AG04449 (cell line): ENCODE results near the gene RARB.

Experiments
- CTCF ChIA-PET: fragments of 350-600 bp; formaldehyde crosslinking; extraction: SDS; loops from one replicate; lab custom pipeline; 2021; ENCODE audit warnings: antibody characterized with exemption; lab: Yijun Ruan, JAX
- POLR2A ChIA-PET: fragments of 400-600, 350-600 bp; formaldehyde crosslinking; extraction: SDS; loops from one replicate; lab custom pipeline; 2020; ENCODE audit warnings: antibody characterized with exemption, inconsistent platforms; lab: Yijun Ruan, JAX
- DNase-seq: peaks from one replicate; pipeline ENCODE4 v3.0.0-alpha.2; 2010; ENCODE audit warnings: low read depth, low spot score
- H3K4me3 ChIP-seq: 2 replicates; pipeline ENCODE4 v1.5.1; 2011; ENCODE audit warnings: low read depth, mild to moderate bottlenecking, control low read depth, low read length
- TF ChIP-seq, protein P1 (sequence below): IDR thresholded peaks from one replicate; pipeline ENCODE4 v1.5.1; 2011; ENCODE audit warnings: mild to moderate bottlenecking, moderate library complexity, low read length, control low read depth, inconsistent platforms; ENCODE audit not compliant: insufficient read depth; ENCODE audit errors: missing control alignments

The RARB gene

DNA sequence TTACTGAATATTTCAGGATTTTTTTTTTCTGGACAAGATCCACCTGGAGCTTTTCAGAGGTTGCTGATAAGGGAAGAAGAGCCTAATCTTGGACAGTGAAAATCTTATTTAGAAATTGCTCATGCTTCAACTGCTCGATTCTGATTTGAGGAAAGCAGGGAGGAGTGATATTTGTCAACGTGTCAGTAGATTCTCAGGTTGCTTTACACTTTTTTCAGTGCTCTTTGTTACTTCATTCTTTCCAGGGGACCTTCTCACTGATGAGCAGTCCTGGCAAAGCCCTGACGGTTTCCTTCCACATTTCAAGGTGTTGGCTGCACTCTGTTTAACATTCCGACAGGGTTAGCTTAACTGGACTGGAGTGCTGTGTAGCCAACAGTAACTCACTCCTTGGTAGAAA is 24.1 kb upstream of the RARB start:
- DNase-seq, result no peak
- TF ChIP-seq, protein P1, sequence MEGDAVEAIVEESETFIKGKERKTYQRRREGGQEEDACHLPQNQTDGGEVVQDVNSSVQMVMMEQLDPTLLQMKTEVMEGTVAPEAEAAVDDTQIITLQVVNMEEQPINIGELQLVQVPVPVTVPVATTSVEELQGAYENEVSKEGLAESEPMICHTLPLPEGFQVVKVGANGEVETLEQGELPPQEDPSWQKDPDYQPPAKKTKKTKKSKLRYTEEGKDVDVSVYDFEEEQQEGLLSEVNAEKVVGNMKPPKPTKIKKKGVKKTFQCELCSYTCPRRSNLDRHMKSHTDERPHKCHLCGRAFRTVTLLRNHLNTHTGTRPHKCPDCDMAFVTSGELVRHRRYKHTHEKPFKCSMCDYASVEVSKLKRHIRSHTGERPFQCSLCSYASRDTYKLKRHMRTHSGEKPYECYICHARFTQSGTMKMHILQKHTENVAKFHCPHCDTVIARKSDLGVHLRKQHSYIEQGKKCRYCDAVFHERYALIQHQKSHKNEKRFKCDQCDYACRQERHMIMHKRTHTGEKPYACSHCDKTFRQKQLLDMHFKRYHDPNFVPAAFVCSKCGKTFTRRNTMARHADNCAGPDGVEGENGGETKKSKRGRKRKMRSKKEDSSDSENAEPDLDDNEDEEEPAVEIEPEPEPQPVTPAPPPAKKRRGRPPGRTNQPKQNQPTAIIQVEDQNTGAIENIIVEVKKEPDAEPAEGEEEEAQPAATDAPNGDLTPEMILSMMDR, result no peak
- ChIA-PET POLR2A (interaction anchor here (0.6 kb wide), 1 partner anchor 105 kb away, joined by 3 read pairs; no protein-coding TSS in a partner anchor), CTCF (no interaction called here)
- H3K4me3 ChIP-seq, result no peak overlapping the region

DNA sequence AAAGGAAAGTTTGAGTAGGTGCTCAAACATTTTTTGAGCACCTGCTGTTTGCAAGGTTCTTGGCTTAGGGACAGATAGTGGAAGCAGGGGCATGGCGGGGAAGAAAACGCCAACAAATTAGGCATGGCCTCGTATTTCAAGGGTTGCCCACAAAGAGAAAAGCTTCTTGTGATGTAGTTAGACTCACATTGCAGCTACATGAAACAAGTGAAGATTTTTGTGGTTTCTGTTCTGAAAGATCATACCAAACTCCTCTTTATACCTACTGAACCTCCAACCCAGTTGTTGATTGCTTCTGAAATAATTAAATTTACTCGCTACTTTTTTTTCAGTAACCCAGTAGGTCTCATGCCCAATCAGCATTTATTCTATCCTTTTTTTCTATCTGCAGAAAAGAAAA is 23.5 kb upstream of the RARB start:
- no peak overlapping the region for H3K4me3 ChIP-seq
- ChIA-PET CTCF (no interaction called here), POLR2A (interaction anchor here (0.6 kb wide), 1 partner anchor 104 kb away, joined by 3 read pairs; no protein-coding TSS in a partner anchor)
- no peak for DNase-seq
- TF ChIP-seq, protein P1, result no peak

DNA sequence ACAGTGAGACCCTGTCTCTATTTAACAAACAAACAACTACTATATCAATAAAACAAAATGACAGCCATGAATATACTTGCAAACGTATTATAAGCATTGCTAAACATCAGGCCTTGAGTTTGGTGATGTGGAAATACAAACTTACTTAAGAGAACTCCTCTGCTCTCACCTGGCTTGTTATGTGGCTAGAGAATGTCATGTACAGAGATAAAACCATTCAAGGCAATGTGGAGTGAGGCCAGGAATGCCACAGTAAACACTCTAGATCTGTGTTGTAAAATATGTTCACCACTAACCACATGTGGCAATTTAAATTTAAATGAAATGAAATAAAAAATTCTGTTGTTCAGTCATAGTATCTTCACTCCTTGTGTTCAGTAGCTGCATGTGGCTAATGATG is 22.7 kb upstream of the RARB start:
- TF ChIP-seq, protein P1, result no peak
- no peak overlapping the region for H3K4me3 ChIP-seq
- ChIA-PET POLR2A (no interaction called here), CTCF (no interaction called here)
- DNase-seq, result no peak

DNA sequence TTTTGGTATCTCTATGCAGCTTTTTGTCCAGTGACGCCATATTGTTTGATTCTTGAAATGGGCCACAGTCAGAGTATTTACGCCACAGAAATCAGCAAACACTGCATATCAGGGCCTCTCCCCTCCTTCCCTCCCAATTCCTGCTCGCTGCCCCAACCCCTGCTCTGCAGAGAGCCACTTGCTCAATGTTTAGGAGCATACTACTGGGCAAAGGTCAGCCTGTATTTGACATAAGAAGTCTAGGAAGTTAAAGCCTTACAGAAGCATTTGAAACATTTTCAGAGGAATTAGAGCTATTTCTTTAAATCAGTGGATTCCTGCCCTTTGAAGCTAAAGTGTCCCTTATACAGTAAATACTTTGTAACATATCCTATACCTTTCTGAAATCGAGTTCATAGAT is 17.4 kb upstream of the RARB start:
- ChIA-PET CTCF (interaction anchor here (1.1 kb wide), 1 partner anchor 9 kb away, joined by 3 read pairs; no protein-coding TSS in a partner anchor), POLR2A (no interaction called here)
- TF ChIP-seq, protein P1, result no peak
- no peak for DNase-seq
- H3K4me3 ChIP-seq, result no peak overlapping the region

DNA sequence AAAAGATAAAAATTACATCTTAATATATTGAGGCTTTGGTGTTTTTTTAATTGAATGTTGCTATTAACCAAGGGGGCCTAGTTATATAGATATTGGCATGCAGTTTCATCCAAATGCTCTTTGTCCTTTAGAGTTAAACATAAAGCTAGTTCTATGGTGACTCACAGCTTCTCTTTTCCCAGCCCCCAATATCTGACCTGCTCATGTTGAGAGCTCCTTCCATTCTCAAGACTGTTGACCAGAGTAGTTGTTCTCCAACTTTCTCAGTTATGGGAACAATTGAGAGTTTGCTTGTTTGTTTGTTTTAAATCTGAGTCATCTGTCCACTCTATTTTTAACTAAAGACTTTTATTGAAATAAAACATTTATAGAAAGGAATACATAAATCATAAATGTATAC is 15.8 kb upstream of the RARB start:
- ChIA-PET CTCF (interaction anchor here (0.8 to 2.0 kb wide), 2 partner anchors 22 to 182 kb away, joined by 3 to 8 read pairs; no protein-coding TSS in a partner anchor), POLR2A (no interaction called here)
- no peak for DNase-seq
- H3K4me3 ChIP-seq, result no peak overlapping the region
- TF ChIP-seq, protein P1, result no peak

DNA sequence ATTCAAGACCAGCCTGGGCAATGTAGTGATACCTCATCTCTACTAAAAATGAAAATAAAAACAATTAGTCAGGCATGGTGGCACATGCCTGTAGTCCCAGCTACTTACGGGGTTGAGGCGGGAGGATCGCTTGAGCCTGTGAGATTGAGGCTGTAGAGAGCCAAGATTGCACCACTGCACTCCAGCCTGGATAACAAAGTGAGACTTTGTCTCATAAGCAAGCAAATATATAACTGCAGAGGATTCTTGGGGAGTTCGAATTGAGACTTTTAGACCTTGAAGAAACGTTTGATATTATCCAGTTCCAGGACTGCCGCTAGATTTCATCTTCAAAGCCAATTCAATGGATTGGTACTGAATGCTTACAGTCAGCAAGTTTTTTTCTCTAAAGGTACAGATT is 11.9 kb upstream of the RARB start:
- no peak overlapping the region for H3K4me3 ChIP-seq
- POLR2A ChIA-PET, result no interaction called here
- CTCF ChIA-PET, result no interaction called here
- DNase-seq, result no peak
- TF ChIP-seq, protein P1, result no peak
